ENCODE measurements around the gene DMKN.

GRCh38 chr19:35488677-35489076 is 24.8 kb downstream of the DMKN start:
- TF ChIP-seq CTCF (IDR thresholded peaks at IDR 0.05; ENCODE audit: low read depth, low read length, poor library complexity, severe bottlenecking), result no peak
- TF ChIP-seq EZH2phosphoT487 (IDR thresholded peaks at IDR 0.05; ENCODE audit: borderline replicate concordance, low read length), result no peak

Measured in DOHH2 (cell line).